Myocyte (in vitro differentiated cells): Measurements from ENCODE around the gene AHNAK. TPM values are rescaled to one million over a fixed set of nuclear protein-coding genes. Genes with fewer than 3 reads are reported as not detected.

Experiments used
- DNase-seq: peaks from one replicate; pipeline ENCODE4 v3.0.0-alpha.2; 2012; ENCODE audit warnings: low read depth
- total RNA-seq: library from RNA; depleted of rRNA; stranded (reverse); fragments of >200 nt; gene quantifications from 2 replicates; pipeline ENCODE4 v1.2.3, GENCODE V29; 2014

The AHNAK gene
- total RNA-seq, 1 donor from 2014 or later = 141 TPM

DNA sequence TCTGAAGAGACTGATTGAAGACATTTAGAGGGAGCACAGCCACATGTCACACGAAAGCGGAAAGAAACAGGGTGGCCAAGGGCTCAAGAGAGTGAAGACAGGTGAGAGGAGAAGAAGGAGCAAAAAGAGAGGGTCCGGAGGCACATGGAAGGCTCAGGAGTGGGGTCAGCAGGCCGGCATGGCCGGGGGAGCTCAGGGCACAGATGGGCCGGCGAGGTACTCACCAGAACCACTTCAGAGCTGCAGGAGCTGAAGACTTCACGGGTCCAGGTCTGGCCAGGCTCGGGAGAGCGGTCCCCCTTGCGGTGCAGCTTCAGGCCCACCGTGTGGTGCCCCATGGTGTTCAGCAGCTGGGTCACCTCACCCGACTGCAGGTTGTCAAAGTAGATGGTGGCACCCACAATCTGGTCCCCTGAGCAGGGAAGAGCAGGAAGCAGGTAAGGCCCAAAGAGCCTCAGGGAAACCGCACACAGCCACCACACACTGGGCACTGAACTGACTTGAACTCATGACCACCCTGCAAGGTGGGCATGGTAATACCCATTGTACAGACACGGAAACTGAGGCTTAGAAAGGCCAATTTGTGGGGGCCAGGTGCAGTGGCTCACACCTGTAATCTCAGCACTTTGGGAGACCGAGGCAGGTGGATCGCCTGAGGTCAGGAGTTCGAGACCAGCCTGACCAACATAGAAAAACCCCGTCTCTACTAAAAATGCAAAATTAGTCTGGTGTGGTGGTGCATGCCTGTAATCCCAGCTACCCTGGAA, 11.6 kb downstream of the AHNAK start:
- no peak for DNase-seq

DNA sequence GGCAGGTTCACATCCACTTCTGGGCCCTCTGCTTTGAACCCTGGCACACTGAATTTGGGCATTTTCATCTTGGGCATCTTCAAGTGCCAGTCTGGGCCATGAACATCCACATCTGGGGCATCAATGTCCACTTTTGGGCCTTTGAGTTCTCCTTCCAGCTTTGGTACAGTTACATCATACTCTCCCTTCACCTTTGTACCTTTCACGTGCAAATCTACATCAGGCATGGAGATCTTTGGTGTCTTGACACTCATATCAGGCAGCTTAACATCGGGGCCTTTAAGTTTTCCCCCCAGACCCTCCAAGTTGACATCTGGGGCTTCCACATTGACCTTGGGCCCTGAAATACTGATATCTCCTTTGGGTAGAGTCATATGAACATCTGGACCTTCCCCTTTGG, 14.5 kb downstream of the AHNAK start:
- no peak for DNase-seq

DNA sequence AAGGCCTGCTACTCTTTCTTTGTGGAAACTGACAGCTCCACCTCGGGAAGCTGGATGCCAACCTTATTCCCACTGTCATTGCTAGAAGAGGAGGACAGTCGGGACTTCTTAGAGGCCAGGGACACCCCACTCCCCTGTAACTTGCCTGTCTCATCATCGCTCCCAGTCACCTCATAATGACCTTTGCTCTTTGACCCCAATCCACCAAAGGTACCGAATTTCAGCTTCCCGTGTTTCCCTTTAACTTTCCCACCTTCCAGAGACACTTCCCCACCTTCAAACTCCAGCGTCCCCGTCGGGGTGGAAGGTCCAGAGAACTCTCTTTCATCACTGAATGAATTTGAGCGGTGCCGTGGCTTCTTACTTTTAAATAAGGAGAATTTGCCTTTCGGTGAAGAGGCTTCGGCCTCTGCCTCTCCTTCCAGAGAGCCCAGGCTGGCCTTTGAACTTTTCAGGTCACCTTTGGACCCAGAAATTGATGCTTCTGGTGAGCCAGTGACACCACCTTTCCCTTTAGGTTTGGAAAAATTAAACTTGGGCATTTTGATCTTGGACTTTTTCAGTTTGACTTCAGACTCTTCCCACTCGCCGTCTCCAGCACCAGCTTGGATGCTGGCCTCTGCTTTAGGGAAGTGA, 29.8 kb downstream of the AHNAK start:
- DNase-seq = no peak

DNA sequence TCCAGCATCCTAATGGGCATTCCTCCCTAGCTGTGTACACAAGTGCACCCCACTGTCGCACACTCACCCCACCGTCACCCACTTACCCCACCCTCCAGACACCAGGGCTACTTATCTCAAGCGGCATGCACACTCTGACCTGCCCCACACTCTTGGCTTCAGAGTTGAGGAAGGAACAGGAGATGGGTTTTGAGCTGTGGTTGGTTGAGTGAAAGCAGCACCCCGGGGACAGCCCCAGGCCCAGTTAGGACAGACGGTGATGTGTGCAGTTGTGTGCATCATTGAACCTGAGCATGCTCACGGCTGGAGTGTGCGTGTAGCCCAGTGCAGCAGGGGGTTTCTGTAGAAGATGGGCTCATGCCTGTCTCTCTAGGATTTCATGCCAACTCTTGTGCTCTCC, 32.5 kb downstream of the AHNAK start:
- DNase-seq = no peak

DNA sequence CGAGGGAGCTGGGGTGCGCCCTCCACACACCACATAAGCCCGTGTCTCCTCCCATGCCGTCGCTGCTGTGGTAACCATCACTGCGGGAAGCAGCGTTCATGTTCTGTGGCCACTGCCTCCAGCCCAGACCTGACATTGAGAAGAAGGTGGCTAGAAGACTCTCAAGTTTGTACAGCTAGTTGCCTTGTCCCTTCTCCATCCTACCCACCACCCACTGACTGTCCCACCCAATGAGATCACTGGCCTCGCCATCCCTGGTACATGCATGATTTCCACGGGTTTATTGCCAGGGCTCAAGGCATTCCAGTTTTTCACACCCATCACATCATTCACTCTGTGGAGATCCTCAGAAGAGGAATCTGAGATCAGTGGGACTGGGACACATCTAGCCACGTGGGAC, 33.0 kb downstream of the AHNAK start:
- no peak for DNase-seq

DNA sequence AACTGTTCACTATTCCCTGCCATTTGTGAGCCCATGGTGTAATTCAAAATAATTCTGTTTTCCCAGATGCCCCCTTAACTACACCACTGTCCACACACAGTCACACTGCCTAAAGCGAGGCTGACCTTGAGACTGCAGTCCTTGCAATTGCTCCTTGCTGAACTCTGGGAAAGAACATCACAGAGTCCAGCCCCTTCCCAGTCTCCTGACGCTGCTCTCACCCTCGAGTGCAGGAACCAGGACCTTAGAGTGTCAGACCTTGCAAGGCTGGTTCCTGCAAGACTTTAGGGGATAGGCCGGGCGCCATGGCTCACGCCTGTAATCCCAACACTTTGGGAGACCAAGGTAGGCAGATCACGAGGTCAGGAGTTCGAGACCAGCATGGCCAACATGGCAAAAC, 33.6 kb downstream of the AHNAK start:
- no peak for DNase-seq

DNA sequence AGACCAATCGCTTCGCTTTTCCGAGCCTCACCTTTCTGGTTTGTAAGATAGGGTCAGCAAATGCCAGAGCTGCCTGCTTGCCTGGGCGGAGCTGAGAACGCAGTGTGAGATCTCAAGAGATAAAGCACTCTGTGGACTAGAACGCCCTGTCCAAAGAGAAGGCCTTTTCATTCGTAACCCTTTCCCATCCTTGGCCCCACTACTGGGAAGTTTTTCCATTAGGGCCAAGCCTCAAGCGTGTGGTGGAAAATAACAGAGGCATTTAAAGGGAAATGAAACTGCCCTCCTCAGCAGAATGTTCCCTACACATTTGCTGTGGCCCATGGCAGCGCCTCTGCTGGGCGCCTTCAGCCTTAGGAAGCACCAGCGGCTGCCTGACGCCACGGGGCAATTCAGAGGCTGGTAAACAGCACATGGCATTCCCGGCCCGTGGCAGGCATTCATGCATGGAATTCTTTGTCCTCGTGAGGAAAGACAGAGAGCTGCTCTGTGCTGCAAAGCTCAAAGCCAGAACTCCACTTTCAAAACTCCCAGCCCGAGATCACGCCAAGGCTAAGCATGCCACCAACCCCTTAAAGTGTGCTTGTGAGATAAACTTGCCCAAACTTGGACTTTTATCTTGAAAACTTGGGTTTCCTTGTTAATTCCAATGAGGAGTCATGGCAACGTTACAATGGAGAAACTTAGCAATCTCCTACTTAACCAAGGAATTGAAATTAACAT, 38.1 kb downstream of the AHNAK start:
- DNase-seq = peak; percentile 89

DNA sequence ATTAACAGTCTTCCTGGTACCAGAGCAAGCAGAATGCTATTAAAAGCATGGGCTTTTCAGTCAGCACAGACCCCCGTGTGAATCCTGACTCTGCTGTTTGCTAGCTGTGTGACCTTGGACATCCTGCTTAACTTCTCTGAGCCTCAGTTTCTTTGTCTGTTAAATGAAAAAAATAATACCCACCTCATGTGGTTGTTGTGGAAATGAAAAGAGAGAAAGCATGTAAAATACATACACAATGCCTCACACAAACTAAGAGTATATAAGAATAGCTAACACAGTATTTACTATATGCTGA, 39.5 kb downstream of the AHNAK start:
- no peak for DNase-seq

DNA sequence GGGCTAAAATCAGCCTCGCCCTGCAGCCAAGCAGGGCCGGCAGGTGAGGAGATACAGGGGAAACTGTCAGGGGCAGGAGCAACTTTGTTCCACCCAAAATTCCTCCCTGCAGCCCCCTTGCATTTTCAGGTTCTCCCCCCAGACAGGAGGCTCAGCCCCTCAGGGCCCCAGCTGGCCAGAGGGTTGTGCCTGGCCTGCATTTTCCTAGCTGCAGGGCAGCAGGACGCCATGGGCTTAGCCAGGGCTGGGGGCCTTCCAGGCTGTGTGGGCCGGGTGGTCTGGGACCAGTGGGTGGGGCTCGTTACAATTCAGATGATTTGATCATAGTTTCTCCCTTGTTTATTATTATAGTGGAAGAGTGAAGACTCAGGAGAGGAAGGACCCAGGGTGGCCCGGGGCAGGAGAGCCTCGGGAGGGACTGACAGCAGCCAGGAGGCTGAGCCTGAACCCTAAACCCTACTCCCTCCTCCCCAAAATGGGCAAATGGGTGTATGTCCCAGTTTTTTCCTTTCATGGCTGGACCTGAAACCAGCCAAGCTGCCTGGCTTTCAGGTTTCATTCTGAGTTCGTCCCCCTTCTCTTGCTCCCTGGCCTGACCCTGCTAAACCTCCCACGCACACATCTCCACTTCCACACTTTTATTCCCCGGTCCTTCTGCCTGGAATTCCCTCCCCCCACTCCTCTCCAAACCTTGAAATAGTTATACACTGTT, 40.0 kb downstream of the AHNAK start:
- no peak for DNase-seq

DNA sequence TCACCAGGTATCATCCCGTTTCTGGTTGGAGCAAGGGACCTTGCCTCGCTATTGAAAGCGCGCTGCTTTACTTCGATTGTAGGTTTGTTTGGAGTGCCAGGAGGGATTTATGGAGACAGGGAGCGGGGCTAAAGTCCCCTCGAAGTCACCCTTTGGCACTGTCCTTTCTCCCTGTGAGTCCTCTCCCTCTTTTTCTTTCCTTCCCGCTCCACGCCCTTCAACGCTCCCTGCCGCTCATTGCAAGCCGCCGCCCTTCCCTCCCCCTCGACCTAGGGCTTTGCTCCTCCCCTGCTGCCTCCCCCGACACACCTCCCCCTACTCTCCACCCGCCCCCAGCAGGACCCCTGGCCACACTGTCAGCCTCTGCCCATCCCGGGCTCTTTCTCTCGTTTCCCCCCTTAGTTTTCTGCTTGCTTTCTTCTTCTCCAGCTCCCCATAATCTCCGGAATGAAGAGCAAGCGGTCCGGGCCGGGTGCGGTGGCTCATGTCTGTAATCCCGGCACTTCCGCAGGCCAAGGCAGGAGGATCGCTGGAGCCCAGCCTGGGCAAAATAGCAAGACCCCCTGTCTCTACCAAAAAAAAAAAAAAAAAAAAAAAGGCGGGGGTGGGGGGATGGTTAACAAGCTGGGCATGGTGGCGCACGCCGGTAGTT, 41.0 kb downstream of the AHNAK start:
- DNase-seq = no peak

DNA sequence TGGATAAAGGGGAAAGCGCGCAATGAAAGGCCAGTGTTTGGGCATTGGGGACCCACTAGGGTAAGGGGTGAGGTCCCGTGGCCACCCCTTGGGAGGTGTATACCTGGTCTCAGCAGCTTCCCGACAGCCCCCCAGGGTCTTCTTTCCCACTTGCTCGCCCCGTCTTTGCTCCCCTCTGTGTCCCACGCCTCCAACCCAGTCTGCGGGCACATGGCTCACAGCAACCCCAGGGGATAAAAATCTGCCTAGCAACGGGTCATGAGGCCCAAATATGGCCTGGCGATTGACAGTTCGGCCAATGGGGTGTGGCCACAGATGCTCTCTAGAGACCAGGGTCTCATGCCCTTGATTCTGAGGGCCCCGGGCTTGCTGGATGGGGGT, 41.6 kb downstream of the AHNAK start:
- DNase-seq = no peak

DNA sequence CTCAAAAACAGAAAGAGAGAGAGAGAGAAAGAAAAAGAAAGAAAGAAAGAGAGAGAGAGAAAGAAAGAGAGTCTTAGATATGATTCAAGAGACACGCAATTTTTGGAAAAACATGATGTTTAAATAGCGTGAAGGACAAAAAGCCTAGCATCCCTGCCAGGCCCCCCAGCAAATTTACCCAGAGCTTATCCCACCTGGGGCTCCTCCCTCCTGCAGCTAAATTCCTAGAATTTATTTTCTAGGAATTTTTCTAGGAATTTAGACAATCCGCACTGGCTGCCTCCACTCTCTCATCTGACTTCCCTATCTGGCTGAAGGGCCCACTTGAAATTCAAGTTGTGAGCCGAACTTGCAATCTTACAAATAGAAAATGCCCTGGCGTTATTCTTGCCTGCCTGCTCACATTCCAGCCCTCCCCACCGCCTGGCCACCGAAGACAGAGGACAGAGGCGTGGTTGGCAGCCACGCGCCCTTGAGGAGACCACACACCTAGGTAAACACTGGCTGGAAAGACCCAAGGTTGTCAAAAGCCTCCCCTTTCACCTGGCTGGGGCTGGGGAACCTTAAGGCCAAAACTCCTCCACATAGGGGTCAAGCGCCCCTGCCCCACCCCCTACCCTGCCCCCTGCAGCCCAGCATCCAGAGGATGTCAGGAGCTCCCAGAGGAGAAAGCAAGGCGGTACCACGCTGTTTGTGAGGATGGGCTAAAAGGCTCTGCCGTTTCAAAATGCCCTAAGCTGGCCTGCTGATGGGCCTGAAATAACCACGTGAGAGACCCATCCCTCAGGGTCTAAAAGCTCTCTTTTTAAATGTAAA, 42.2 kb downstream of the AHNAK start:
- DNase-seq = no peak

DNA sequence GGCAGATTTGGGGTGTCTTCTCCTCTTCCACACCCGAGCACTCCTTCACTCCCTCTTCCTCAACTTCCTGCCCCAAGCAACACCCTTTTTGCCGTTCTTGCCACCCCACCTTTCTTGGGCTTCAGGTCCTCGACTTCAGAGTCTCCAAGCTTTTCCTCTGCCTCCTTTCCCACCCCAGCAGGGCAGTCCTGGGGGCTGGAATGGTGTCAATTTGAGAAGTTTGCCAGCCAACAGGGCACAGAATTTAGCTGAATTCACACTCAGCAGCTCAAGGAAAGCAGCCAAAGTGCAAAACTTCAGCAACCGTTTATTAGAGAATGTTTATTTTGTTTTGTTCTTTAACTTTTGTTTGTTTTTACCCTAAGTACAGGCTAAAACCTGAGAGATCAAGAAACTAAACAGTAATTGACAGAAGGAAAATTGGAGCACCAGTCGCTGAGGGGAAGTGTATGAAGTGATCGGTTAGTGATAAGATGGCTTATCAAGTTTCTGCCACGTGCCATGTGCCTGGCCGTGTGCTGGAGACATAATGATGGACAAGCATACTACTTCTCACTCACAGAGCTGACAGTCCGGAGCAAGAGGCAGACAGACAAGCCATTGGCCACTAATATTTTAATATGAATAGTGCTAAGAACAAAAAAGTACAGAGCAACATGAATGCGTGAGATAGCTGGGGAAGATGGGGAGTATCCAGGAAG, 44.4 kb downstream of the AHNAK start:
- no peak for DNase-seq

DNA sequence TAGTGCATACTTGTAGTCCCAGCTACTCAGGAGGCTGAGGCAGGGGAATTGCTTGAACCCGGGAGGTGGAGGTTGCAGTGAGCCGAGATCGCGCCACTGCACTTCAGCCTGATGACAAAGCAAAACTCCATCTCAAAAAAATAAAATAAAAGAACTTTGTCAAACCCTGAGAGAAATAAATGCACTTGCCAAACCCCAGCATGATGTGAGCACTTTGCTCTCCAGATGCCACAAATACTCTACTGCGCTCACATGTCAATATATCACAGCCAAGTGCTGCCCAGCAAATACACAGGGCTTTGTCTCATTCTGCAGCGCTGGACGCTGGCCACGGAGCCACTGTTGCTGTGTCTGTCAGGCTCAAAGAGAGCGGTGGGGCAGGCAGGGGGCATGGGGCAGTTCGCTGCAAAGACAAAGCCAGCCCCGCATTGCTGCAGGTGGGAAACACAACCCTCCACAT, 45.1 kb downstream of the AHNAK start:
- peak; percentile 17 for DNase-seq

DNA sequence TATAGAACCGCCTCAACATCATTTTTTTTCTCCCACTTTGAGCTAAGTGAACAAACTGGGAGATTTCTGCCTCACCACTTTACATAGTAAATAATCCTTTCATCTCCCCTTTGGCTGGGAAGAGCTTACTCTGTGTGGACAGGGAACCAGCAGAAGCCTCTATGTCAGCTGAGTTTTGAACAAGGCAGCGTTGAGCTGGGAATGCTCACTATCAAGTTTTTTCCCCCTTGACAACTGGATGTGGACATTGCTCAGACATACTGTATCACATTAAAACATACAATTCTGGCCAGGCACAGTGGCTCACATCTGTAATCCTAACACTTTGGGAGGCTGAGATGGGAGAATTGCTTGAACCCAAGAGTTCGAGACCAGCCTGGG, 46.0 kb downstream of the AHNAK start:
- no peak for DNase-seq

DNA sequence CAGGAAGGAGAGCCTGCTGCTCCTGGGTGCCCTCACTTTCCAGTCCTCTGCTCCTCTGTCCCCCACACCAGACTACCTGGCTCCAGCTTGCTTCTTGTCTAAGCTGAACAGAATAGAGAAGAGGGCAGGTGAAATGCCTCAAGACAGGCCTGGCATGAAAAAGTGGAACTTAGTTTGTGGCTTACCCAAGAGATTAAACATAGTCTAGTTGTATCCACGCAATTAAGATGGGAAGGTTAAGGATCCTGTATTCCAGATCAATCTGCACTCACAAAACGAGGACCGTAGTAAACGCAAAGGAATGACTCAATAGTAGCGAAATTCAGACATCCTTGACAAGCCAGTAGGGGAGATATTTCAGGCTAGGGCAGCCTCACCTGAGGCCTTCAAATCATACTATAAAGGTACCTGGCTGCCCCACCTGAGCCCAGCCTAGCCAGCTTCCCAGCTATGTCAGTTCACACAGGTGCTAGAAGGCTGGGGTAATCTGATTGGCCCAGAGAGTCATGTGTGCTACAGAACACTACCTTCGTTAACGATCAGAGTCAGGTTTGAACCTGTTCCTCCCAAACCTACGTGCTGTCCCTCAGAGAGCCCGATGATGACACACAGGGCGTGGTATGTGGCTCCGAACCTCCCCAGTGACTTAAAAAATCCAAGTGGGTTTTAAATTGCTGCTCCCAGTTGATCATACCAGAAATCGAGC, 46.5 kb downstream of the AHNAK start:
- no peak for DNase-seq

DNA sequence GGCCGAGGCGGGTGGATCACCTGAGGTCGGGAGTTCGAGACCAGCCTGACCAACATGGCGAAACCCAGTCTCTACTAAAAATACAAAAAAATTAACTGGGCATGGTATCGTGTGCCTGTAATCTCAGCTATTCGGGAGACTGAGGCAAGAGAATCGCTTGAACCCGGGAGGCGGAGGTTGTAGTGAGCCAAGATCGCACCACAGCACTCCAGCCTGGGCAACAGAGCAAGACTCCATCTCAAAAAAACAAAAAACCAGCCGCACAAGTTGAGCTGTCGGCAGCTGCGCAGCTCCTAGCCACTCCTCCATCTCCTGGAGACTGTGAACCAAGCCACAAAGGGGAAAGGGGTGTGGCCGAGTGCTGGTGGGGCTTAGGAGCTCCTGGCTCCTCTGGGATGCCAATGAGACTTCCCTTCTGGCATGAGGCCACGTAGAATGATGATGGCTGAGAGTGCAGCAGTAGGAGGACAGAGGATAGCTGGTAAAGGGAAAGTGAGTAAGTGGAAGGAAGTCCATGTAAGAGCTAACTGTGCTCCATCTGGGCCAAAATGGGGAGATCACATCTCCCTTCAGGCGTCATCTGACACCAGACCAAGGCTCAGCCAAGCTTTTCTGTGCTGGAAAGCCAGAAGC, 47.2 kb downstream of the AHNAK start:
- peak; percentile 47 for DNase-seq

DNA sequence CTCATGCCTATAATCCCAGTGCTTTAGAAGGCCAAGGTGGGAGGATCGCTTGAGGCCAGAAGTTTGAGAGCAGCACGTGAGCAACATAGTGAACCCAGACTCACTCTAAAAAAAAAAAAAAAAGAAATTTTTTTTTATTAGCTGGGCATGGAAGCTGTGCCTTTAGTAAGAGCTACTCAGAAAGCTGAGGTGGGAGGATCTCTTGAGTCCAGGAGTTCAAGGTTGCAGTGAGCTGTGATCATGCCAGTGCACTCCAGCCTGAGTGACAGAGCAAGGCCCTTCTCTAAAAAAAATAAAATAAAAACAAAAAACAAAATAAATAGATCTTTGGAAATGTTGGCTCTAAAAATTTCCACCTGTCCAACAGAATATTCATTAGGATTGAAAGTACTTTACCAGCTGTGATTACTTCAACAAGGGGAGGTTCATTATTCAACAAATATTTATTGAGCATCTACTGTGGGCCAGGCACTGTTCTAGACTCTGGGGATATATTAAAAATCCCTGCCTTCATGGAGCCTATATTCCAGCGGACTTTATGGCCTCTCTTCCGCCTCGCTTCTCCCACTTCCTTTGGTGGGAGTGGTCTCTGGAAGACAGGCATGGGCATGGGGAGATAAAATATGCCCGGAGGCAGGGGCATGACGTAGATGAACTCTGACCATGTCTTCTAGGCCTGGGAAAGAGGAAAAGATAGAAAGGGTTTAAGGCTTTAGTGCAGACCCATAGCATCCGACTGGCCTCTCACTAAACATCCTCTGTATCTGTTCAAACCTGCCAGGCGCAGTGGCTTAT, 47.9 kb downstream of the AHNAK start:
- DNase-seq = no peak
